ENCODE results near the gene TDRD1.

TDRD1 gene

DNA sequence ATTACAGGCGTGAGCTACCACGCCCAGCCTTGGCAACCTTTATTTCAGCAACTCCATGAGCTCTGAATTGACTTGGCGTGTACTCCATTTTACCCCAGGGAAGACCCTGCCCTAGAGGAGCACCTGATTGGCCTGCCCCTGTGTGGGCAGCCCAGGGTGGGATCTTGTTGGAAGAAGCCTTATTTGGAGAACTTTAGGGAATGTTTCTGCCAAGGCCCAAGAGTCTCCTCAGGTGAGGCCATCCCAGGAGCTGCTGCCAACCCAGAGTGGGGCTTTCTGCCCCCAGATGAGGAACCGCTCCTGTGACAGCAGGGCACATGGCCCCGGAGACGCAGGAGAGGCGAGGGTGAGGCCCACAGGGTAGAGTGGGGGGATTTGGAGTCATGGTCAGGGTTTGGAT is 101.9 kb downstream of the TDRD1 start:
- no peak for TF ChIP-seq CTCF (conservative IDR thresholded peaks at IDR 0.05)
- H3K27ac ChIP-seq, result no peak overlapping the region

DNA sequence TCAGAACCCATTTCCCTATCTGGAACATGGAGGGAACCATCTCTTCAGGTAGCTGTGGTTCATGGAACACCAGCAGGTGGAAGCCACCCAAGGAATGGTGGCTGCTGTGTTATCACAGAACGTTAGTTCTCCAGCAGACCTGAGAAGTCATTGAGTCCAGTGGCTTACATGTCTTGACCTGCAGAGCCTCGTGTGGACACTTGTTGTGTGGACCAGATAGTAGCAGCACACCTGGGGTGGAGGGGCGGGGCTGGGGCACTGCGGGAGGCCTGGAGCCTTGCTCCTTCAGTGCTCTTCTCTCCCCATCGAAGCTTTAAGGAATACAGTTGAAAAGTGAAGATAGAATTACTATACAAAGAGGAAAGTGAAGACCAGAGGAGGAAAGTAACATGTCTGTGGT is 102.3 kb downstream of the TDRD1 start:
- TF ChIP-seq CTCF (conservative IDR thresholded peaks at IDR 0.05), result no peak

More for the DNA sequence above, 102.3 kb downstream of the TDRD1 start:
- no peak overlapping the region for H3K27ac ChIP-seq
